ENCODE data around the gene RNF213.

The RNF213 gene

DNA sequence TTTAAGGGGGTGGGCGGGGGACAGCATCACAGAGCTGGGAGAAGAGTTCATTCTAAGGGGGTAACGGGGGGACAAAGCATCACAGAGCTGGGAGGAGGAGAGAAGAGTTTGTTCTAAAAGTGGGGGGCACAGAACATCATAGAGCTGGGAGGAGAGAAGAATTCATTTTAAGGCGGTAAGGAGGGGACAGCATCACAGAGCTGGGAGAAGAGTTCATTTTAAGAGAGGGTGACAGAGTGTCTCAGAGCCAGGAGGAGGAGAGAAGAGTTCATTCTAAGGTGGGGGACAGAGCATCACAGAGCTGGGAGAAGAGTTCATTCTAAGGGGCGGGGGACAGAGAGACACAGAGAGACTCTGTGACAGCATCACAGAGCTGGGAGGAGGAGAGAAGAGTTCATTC lies 182.1 kb downstream of the RNF213 start:
- Histone ChIP-seq H3K27ac (ENCODE audit: extremely low read depth, low read depth, low read length) (no peak overlapping the region), H3K4me1 (ENCODE audit: control insufficient read depth, insufficient read depth, low read length) (no peaks in the 10 kb centered on the region), H3K4me3 (ENCODE audit: low read depth, low read length) (no peak overlapping the region), H3K9me3 (ENCODE audit: control insufficient read depth, insufficient read depth, low read depth, low read length) (no peaks in the 10 kb centered on the region), H3K36me3 (ENCODE audit: control insufficient read depth in 2 of 2, insufficient read depth in 1 of 2, low read length in 2 of 2) (no peaks in the 10 kb centered on the region)
- TF ChIP-seq, protein P1, sequence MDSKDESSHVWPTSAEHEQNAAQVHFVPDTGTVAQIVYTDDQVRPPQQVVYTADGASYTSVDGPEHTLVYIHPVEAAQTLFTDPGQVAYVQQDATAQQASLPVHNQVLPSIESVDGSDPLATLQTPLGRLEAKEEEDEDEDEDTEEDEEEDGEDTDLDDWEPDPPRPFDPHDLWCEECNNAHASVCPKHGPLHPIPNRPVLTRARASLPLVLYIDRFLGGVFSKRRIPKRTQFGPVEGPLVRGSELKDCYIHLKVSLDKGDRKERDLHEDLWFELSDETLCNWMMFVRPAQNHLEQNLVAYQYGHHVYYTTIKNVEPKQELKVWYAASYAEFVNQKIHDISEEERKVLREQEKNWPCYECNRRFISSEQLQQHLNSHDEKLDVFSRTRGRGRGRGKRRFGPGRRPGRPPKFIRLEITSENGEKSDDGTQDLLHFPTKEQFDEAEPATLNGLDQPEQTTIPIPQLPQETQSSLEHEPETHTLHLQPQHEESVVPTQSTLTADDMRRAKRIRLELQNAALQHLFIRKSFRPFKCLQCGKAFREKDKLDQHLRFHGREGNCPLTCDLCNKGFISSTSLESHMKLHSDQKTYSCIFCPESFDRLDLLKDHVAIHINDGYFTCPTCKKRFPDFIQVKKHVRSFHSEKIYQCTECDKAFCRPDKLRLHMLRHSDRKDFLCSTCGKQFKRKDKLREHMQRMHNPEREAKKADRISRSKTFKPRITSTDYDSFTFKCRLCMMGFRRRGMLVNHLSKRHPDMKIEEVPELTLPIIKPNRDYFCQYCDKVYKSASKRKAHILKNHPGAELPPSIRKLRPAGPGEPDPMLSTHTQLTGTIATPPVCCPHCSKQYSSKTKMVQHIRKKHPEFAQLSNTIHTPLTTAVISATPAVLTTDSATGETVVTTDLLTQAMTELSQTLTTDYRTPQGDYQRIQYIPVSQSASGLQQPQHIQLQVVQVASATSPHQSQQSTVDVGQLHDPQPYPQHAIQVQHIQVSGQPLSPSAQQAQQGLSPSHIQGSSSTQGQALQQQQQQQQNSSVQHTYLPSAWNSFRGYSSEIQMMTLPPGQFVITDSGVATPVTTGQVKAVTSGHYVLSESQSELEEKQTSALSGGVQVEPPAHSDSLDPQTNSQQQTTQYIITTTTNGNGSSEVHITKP (tag by site-specific recombination; IDR thresholded peaks at IDR 0.05): peak; percentile 93
- TF ChIP-seq KLF7 (tag by site-specific recombination; IDR thresholded peaks at IDR 0.05; ENCODE audit: borderline replicate concordance) (no peak), ZNF140 (tag by site-specific recombination; IDR thresholded peaks at IDR 0.05) (no peak)
- ChIA-PET POLR2A (interaction anchor here (0.6 to 2.4 kb wide), 2 partner anchors 12 to 102 kb away, joined by 3 to 13 read pairs; partner anchors contain the start of gene RPTOR), CTCF (interaction anchor here (0.6 to 0.8 kb wide), 3 partner anchors 18 to 780 kb away, joined by 3 to 4 read pairs (median 4); no protein-coding TSS in a partner anchor)

DNA sequence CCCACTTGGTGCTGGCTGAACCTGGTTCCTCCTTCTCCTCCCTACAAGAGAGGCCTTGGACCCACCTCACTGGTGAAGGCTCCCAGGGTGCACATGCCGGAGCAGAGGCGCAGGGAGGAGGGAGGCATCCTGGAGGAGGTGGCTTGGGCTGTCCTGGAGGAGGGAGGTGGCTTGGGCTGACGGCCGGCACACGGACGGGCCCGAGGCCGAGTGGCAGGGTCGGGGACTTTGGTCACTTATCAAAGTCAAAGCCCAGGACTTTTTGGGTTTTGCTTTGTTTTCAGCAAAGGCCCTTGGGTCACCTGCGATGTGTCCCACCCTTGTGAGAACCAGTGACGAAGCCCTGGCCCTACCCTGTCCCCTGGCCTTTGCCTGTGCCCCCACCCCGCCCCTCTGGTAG lies 182.8 kb downstream of the RNF213 start:
- no peak overlapping the region for H3K4me3 ChIP-seq (ENCODE audit: low read depth, low read length)
- H3K36me3 ChIP-seq (ENCODE audit: control insufficient read depth in 2 of 2, insufficient read depth in 1 of 2, low read length in 2 of 2): no peaks in the 10 kb centered on the region
- TF ChIP-seq, protein P2, sequence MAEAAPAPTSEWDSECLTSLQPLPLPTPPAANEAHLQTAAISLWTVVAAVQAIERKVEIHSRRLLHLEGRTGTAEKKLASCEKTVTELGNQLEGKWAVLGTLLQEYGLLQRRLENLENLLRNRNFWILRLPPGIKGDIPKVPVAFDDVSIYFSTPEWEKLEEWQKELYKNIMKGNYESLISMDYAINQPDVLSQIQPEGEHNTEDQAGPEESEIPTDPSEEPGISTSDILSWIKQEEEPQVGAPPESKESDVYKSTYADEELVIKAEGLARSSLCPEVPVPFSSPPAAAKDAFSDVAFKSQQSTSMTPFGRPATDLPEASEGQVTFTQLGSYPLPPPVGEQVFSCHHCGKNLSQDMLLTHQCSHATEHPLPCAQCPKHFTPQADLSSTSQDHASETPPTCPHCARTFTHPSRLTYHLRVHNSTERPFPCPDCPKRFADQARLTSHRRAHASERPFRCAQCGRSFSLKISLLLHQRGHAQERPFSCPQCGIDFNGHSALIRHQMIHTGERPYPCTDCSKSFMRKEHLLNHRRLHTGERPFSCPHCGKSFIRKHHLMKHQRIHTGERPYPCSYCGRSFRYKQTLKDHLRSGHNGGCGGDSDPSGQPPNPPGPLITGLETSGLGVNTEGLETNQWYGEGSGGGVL (tag by site-specific recombination; IDR thresholded peaks at IDR 0.05): no peak
- TF ChIP-seq, protein P3, sequence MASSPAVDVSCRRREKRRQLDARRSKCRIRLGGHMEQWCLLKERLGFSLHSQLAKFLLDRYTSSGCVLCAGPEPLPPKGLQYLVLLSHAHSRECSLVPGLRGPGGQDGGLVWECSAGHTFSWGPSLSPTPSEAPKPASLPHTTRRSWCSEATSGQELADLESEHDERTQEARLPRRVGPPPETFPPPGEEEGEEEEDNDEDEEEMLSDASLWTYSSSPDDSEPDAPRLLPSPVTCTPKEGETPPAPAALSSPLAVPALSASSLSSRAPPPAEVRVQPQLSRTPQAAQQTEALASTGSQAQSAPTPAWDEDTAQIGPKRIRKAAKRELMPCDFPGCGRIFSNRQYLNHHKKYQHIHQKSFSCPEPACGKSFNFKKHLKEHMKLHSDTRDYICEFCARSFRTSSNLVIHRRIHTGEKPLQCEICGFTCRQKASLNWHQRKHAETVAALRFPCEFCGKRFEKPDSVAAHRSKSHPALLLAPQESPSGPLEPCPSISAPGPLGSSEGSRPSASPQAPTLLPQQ (tag by site-specific recombination; IDR thresholded peaks at IDR 0.05): no peak
- TF ChIP-seq ZNF239 (tag by site-specific recombination; IDR thresholded peaks at IDR 0.05) (no peak), ZBTB1 (tag by site-specific recombination; IDR thresholded peaks at IDR 0.05) (no peak), ZNF837 (tag by site-specific recombination; IDR thresholded peaks at IDR 0.05) (no peak), MEIS1 (CRISPR knock-in tag; IDR thresholded peaks at IDR 0.05; ENCODE audit: borderline replicate concordance) (no peak), TRIM28 (IDR thresholded peaks at IDR 0.05; ENCODE audit: borderline replicate concordance, low read length) (no peak), ZNF571 (tag by site-specific recombination; IDR thresholded peaks at IDR 0.05) (no peak)
- TF ChIP-seq, protein P4, sequence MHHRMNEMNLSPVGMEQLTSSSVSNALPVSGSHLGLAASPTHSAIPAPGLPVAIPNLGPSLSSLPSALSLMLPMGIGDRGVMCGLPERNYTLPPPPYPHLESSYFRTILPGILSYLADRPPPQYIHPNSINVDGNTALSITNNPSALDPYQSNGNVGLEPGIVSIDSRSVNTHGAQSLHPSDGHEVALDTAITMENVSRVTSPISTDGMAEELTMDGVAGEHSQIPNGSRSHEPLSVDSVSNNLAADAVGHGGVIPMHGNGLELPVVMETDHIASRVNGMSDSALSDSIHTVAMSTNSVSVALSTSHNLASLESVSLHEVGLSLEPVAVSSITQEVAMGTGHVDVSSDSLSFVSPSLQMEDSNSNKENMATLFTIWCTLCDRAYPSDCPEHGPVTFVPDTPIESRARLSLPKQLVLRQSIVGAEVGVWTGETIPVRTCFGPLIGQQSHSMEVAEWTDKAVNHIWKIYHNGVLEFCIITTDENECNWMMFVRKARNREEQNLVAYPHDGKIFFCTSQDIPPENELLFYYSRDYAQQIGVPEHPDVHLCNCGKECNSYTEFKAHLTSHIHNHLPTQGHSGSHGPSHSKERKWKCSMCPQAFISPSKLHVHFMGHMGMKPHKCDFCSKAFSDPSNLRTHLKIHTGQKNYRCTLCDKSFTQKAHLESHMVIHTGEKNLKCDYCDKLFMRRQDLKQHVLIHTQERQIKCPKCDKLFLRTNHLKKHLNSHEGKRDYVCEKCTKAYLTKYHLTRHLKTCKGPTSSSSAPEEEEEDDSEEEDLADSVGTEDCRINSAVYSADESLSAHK (tag by site-specific recombination; IDR thresholded peaks at IDR 0.05): no peak
- H3K9me3 ChIP-seq (ENCODE audit: control insufficient read depth, insufficient read depth, low read depth, low read length): no peaks in the 10 kb centered on the region
- H3K27ac ChIP-seq (ENCODE audit: extremely low read depth, low read depth, low read length): no peak overlapping the region
- POLR2A ChIA-PET: interaction anchor here (2.4 kb wide), 1 partner anchor 11 kb away, joined by 13 read pairs; no protein-coding TSS in a partner anchor
- no peaks in the 10 kb centered on the region for H3K4me1 ChIP-seq (ENCODE audit: control insufficient read depth, insufficient read depth, low read length)
- CTCF ChIA-PET: interaction anchor here (0.5 to 0.8 kb wide), 2 partner anchors 134 to 780 kb away, joined by 3 to 7 read pairs; no protein-coding TSS in a partner anchor

All from HEK293 (cell line).